Breast epithelium (tissue), 3 donors: Measurements from ENCODE around the gene ELAC2.
A peak's percentile ranks its signal among the peaks of the same experiment; 100 is the strongest.

ENCODE experiments used
- CTCF ChIP-seq, 3 donors: fragments of 450-650 bp; IDR thresholded peaks; one replicate each; pipeline ENCODE4 v1.5.1; 2016 to 2017; ENCODE audit warnings: antibody characterized with exemption in 3 of 3, mild to moderate bottlenecking in 3 of 3, moderate library complexity in 3 of 3
- POLR2AphosphoS5 ChIP-seq, 3 donors: sonication (generic); formaldehyde crosslinking; IDR thresholded peaks; one replicate each; pipeline ENCODE4 v1.6.1; 2017; ENCODE audit warnings: antibody characterized with exemption in 3 of 3

- TF ChIP-seq CTCF (IDR thresholded peaks at IDR 0.05) (no peak), POLR2AphosphoS5 (IDR thresholded peaks at IDR 0.05) (peak in 1 of 3 donors; percentile 15)
These were observed 33.6 kb downstream of the ELAC2 start for GRCh38 chr17:12983991-12984884.
